Measurements from ENCODE around the gene ALG14.
"Not testable (repeated sequence)": the region's sequence is repeated elsewhere in the genome, so short reads cannot be mapped to it uniquely, and the experiment has no call there.

Gene ALG14

DNA sequence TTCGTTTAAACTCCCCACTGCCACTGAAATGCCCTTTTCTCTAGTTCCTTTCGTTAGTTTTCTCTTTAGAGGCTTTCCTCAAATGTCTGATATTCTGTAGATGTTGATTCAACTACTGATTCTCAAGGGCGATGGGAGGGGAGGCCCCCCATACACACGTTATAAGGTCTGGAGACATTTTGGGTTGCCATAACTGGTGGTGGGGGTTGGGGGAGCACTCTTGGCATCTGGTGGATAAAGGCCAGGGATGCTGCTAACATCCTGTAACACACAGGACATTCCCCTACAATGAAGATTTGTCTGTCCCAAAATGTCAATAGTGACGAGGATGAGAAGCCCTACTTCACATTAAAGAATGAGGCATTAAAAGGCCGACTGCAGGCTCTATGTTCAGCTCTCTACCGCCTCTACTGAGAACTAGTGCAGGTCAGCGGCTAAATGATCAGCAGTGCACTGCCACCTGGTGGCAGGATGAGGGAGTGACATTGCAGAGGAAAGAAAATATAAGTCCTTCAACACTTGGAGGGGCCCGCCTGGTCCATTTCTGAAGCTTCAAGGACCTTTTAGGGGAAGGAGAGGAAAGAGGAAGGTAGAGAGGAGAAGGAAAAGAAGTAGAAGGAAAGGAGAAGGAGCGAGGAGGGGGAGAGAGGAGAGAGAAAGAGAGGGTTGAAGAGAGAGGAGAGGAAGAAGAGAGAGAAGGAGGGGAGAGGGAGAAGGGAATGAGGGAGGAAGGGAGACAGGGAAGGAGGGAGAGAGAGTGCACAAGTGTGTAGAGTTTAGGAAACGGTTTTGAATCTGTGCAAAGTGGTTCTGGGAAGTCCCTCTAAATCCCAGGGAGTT is 29.4 kb downstream of the ALG14 start:
- DNase-seq (ENCODE audit: low read depth, low spot score), result peak; percentile 63

DNA sequence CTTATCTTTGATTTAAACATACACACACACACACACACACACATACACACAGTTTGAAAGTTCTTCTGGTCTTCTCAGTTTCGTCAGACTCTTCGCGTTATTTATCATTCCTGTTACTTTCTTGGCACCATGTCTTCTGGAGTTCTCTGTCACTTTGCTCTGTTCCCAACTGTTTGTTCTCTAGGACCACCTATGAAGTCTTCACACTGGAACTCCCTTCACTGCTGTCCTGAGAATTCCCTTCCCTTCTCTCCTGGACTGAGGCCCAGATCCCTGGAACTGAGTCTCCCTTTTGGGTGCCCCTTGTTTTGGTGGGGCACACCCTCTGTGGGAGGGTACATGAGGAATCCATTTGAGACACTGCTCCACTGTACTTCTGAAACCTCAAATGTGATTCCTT is 30.5 kb downstream of the ALG14 start:
- DNase-seq (ENCODE audit: low read depth, low spot score), result no peak

DNA sequence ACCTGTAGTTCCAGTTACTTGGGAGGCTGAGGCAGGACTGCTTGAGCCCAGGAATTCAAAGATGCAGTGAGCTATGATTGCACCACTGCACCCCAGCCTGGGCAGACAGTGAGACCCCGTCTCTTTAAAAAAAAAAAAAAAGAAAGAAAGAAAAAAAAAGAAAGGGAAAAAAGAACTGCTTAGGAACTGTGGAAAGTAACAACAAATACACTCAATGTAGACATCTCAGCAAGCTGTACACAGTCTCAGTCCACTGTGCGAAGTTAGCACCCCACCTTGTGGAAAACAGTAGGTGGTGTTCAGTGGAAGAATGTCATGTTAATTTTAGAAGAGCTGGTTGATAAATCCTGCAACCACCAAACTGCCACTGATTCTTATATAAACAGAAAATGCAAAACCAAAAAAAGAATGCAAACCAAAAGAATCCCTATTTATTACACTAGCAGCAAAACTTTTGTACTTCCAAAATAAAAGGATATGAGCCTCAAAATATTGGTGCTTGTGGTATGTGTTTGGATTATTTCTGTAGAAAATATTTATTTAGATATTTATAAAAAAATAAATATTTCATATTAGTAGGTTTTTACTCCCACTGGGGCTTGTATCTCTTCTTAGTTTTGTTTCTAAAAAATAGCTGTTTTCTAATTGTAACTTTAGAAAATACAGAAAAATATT is 31.1 kb downstream of the ALG14 start:
- DNase-seq (ENCODE audit: low read depth, low spot score), result no peak

DNA sequence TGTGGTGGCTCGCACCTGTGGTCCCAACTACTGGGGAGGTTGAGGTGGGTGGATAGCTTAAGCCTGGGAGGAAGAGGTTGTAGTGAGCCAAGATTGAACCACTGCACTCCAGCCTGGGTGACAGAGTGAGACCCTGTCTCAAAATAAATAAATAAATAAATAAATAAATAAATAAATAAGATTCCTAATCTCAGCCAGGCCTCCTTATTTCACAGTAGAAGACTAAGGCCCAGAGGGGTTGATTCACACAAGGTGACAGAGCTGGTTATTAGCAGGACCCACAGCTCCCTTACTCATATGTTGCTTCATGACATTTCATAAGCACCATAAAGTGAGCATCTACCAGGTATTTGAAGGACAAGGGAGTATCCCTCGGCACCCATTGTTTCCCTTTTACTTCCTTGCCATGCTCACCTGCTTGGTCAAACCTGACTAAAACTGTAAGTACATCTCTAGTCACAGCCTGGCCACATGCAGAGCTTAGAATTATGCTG is 32.7 kb downstream of the ALG14 start:
- DNase-seq (ENCODE audit: low read depth, low spot score), result no peak

DNA sequence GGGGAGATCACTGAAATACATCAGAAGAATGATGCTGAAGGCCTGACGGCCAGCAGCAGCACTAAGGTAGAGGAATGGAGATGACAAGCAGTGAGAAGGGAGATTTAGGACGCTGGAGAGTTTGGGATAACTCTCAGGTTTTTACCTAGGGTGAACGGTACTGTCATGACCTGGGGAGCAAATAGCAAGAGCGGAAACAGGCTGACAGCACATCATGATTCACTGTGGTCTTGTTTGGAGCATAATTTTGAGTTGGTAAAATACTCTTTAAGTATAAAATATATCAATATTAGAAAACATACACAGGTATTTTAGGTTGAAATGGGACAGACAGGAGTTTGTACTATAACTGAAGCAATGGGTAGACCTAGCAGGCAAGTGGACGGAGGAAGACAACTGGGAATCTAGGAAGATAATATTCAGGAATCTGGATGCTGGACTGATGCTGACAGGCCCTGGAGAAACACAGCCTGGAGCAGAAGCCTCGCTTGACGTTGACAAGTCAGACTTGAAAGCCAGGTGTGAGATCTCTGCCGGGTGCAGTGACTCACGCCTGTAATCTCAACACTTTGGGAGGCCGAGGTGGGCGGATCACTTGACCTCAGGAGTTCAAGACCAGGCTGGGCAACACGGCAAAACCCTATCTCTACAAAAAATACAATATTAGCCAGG is 33.3 kb downstream of the ALG14 start:
- DNase-seq (ENCODE audit: low read depth, low spot score), result no peak

DNA sequence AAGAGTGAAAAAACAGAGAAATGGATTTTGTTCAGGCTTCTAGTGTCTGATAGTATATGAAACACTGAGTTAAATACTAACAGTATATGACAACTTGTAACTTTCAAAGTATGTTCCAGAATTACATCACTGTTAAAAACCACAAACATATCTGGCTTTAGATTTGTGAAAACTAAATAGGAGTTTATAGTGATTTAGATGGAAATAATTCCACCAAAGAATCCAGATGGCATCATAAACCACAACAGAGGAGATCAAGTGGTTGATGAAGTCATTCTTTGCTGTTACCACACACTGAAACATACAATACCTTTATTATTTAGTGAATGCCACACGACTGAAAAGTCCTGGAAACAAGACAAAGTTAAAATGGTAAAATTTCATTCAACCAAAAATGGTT is 37.2 kb downstream of the ALG14 start:
- DNase-seq (ENCODE audit: low read depth, low spot score), result no peak

DNA sequence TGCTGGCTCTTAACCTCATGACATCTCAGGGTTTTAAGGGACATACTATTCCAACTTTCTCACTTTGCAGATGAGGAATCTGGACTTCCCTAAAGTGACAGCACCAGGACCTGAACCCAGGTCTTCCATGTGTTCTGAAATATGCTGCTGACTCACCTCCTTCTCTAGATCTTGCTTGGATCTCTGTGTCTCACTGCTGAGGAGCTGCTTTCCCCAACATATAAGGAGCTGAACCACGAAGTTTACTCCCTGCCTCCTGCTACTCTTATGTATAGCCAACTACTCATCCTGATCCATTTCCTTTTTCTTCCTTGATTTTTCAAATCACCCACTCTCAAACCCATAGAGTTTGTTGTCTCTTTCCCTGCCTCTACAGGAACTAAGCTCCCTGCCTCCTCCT is 38.2 kb downstream of the ALG14 start:
- no peak for DNase-seq (ENCODE audit: low read depth, low spot score)

DNA sequence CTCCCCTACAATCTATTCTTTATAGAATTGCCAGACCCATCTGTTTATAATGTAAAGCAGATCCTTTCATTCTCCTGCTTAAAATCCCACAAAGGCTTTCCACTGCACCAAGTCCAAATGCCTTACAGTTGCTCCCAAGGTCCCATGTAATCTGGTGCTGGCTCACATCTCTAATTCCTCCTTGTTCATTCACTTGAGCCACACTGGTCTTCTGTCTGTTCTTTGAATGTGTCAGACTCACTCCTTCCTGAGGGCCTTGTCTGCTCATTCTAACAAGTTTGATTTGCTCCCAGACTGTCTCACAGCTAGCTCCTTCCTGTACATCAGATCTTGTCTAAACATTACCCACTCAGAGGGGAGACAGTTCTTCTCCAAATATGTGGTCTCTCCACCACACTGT is 38.9 kb downstream of the ALG14 start:
- no peak for DNase-seq (ENCODE audit: low read depth, low spot score)

DNA sequence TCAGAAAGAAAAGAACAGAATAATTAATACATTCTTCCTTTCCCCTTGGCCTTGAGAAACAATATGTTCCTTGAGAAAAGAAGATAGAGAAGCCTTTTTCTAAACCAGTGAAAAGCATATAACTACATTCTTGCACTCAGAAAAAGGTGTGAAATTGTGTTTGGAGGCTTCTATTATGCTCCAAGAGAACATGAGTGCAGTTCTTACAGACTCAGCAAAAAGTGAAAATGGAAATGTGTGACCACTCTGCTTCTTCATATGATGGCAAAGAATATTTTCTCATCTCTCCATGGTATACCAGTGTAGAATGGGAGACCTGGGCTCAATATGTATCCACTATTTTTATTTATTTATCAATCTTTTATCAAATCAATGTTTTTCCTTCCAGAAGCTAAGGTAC is 43.2 kb downstream of the ALG14 start:
- DNase-seq (ENCODE audit: low read depth, low spot score), result no peak

DNA sequence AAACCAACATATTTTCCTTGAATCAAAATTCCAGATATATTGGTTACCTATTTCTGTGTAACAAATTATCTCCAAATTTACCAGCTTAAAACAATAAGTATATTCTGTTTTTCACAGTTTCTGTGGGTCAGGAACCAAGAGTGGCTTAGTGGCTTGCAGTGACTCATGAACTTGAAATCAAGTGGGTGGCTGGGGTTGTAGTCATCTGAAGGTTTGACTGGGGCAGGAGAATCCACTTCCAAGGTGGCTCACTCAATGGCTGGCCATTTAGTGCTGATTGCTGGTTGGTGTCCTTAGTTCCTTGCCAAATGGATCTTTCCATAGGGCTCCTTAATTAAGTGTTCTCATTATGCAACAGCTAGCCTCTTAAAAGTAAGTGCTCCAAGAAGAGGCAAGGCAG is 43.8 kb downstream of the ALG14 start:
- DNase-seq (ENCODE audit: low read depth, low spot score), result no peak

DNA sequence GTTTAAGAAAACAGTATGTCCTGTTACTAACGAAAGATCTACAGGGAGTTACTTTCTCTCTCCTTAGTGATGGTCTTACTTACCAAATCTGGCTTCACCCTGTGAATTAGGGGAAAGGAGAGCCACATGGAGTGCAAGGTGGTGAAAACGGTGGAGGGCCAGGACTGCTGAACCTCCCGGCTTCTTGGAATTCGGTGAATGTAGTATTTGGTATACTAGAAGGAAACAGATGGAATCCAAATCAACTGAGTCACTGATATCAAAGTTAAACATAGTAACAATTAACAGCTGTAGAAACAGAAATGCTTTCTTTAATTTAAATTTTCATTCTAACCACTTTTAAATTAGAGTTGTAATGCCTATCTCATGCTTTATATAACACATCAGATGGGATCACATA is 45.7 kb downstream of the ALG14 start:
- DNase-seq (ENCODE audit: low read depth, low spot score), result no peak

DNA sequence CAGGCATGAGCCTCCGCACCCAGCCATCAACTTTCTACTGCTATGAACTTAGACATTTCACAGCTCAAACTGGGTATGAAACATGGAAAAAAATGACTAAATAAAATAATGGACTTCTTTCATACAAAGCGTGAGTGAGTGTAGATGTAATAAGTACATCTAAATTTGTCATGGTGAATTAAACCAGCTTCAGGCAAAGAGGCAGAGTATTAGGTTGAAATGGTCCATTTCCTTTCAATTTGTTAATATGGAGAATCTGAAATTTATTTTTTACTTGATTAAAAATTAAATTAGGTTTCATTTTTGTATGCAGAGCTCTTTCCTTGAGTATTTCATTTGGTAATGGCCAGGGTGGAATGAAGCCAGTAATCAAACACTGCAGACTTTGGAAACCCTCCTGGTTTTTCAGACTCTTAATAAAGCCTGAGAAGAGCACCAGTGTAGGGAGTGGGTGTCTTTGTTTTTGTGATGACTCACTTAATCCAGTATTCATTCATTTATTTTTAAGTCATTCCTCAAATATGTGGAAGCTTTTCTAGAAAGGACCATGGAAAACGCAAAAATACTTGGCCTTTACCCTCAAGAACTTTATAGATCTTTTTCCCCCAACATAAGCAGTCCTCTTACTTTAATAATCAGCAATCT is 49.2 kb downstream of the ALG14 start:
- DNase-seq (ENCODE audit: low read depth, low spot score), result no peak

DNA sequence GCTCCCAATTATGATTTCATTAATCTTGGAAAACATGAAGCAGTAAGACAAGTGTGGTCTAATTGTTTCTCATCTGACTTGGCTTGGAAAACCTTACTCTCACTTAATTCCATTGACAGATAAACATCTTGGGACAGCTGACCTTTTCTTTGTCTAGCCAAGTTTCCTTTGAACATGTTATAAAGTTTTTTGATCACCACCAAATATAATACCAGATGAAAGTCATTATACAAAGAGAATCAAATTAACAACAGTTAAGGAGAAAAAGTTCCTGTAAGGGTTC is 50.2 kb downstream of the ALG14 start:
- DNase-seq (ENCODE audit: low read depth, low spot score), result no peak

DNA sequence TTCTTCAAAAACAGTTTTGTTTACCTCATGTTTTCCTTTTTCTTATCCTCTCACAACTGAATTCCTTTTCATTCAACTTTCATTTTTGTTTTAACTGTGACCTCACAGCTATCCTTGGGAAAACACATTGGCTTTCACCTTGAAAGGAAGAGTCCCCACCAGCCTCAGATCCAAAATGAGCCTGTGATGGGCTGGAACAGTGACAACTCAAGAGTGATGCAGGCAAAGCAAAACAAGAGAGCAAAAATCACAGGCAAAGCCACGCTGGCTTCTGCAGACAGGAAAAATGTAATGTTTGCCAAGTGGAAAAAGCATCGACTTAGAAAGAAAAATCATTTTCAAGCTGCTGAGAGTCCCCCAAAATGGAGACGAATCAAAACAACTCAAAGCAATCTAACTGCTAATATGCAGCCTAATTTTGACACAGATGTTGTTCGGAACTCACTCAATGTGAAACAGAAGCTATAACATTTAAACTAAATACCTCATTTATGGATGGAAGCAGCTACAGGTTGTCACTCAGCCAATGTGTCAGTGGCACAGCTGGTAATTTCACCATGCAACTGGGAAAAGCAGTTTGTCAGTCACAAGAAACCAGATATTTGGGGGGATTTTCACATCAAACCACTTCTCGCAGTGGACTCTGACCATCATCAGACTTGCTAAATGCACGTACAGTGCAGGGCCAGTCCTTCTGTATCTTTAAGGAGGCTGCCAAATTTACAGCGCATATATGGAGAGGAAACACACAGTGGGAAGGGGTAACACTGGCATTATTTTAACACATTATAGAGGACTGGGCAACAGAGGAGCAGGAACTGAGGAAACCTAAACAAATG is 50.7 kb downstream of the ALG14 start:
- DNase-seq (ENCODE audit: low read depth, low spot score), result no peak

DNA sequence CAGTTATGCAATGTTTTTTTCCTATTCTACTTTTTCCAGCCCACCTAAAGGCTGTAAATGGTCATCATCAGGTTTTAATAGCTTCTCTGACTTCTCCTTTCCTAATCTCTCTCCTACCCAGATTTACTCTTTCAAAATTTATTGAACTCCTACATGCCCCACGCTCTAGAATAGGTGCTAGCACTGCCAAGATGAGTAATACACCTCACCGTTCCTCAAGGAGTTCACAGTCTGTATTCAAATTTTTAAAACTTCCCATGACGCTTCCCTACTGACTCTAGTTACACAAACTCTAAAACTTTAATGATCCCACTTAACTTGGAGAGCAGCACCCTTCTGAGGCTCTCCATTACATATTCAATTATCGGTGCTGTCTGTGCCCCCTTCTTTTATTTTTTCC is 51.6 kb downstream of the ALG14 start:
- no peak for DNase-seq (ENCODE audit: low read depth, low spot score)

DNA sequence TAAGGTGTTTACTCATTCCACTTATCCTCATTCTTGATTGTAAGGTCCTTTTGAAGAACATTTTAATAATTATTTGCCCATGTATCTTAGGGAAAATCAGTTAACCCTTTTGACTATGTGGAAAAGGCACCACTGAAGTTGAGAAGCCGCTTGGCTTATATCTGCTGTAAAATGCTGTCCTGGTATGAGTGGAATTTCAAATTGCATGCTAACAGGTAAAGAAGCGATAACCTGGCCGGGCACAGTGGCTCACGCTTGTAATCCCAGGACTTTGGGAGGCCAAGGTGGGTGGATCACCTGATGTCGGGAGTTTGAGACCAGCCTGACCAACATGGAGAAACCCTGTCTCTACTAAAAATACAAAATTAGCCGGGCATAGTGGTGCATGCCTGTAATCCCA is 53.3 kb downstream of the ALG14 start:
- DNase-seq (ENCODE audit: low read depth, low spot score), result not testable (repeated sequence)

DNA sequence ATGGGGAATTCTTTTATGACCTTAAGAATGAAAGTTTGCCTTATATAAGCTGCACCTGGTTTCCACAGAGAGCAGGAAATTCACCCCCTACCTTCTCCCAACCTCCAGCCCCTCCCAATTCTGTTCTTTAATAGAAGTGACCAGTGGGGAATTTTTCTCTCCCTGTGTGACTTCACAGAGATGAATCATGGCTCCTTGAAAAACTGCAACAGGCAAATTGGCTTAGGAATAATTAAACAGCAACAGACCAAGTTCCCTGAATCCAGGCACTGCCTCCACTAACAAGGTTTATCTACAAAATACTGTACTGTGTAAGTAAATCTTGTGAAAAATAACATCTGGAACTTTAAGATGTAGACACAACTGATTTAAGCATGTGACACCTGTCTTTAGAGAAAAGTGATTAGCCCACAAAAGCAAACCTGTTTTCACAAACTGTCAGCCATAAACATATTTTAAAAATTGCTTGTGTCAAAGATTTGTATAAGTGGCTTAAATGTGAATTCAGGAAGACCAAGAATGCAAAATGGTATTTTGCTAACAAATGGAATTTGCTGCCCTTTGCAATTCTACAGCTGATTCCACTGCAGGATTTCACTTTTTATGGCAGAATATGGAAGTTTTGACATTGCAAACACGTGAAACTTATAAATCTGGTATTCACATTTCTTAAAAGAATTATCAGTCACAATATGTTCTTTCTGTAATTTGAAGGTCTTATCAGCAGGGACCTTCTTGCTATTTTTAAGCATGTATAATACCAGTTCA is 54.0 kb downstream of the ALG14 start:
- no peak for DNase-seq (ENCODE audit: low read depth, low spot score)

DNA sequence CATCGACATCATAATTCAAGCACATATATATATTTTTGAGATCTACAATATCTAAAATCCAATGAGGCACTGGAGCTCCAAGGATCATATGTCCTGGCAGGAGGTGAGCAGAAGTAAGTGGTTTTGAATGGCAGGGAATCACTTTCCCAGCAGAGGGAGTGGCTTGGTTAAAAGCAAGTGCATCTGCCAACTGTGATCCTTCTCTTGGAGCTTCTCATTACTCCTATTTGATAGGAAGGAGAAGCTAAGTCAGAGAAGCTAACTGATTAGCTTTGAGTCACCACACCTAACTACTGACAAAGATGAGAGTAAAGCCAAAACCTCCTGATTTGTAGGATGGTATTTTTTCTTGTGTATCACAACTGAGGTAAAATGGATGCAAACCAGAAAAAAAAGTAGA is 55.0 kb downstream of the ALG14 start:
- DNase-seq (ENCODE audit: low read depth, low spot score), result no peak

DNA sequence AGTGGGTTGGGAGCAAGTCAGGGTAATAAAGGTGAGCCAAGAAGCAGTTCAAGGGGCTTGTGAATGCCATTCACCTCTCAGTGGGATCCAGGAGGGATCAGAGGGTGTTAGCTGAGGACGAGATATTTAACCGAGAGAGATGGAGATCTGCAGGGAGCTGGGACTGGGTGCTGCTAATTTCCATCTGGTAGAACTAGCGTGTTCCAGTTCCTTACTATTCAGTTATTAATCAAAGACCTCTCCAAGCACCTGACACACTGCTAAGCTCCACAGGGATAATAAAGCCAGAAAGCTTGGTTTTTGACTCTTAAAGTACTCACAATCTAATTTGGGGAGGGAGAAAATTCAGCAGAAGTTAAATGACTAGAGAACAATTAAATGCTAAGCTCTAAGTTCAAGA is 57.7 kb downstream of the ALG14 start:
- DNase-seq (ENCODE audit: low read depth, low spot score), result no peak

DNA sequence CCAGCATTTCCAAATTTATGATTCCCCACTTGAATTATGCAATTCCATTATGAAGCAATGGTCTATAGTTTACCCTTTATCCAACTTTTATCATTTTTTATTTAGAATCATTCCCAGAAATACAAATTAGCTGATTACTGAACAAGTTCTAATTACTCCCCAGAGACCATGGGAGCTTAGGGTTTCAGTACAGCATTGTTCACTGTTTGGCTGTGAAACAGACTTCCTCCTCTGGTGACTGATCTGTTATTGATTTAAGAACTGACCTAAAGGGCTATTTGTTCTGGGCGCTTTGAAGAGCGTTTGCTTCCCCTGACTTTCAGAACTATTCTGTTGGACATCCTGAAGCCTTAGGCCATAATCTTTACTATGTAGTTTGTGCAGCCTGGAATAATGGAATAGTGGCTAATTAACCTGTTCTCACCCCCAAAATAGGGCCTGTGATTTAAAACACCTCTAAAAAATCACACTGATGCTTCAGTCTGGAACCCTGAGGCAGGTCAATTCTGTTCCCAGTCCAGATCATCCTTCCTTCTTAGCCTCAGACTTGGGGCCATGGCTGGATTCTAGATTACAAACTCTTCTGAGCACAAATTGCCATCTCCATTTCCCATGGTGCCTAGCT is 58.7 kb downstream of the ALG14 start:
- no peak for DNase-seq (ENCODE audit: low read depth, low spot score)
